22Rv1 (cell line): Measurements from ENCODE around the gene FLT4.

Experiments
- CTCF ChIP-seq: fragments of 450-650 bp; IDR thresholded peaks from 2 replicates; pipeline ENCODE4 v1.5.1; 2017; ENCODE audit warnings: mild to moderate bottlenecking
- ZFX ChIP-seq: fragments of 450-650 bp; IDR thresholded peaks from 2 replicates; pipeline ENCODE4 v1.6.1; 2017; ENCODE audit warnings: antibody characterized with exemption, borderline replicate concordance

DNA sequence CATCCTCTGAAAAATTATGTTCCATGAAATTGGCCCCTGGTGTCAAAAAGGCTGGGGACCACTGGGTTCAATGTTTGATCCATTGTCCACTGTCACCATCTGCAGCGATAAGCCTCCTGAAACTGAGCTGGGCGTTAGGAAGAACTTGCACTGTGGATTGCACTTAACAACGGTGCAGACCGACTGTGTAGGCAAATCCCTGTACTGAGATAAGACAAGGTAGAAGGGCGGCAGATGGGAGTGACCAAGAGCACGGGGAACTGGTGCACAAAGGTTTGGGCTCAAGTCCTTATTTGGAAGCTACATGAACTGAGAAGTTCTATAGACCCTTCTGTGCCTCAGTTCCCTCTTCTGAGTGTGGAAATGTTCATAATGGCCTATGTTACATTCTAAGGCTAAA is 41.6 kb upstream of the FLT4 start:
- no peak for TF ChIP-seq CTCF
- TF ChIP-seq ZFX, result no peak
